ENCODE data around the gene NEK6.

The NEK6 gene

DNA sequence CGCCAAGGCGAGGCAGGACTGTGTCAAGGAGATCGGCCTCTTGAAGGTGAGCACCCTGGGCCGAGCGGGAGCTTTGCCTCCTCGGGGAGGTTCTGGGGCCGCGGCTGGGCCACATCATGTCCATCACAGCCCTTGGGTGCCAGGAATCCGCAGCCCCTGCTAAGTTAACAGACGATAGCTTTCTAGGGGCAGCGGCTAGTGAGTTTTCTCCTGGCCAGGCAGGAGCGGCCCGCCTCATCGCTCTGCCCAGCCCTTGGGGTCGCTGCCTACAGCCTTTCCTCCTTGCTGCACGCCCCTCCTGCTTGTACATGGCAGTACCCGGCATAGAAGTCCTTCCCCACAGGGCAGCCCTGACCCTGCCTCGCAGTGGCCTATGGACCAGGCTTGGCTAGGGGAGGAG lies 56.2 kb downstream of the NEK6 start:
- in situ Hi-C loops (cut with MboI; ENCODE audit: low sequenced_read_pairs): no loop called here

DNA sequence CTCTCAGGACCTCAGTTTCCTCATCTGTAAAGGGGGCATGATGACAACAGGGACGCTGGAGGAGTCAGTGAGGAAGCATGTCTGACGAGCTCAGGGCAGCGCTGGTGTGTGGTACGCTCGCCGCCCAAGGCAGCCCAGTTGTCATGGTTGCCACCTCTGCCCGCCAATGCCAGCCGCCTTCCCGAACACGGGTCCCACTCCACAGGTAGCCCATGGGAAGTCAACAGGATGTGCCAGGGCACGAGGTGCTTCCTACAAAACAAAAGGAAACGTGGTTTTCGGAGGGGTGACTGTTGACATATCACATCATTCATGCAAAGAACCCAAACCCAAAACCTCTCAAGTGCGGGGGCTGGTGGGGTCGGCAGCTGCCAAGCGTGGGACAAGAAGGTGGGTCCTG lies 58.1 kb downstream of the NEK6 start:
- in situ Hi-C loops (cut with MboI; ENCODE audit: low sequenced_read_pairs): no loop called here

DNA sequence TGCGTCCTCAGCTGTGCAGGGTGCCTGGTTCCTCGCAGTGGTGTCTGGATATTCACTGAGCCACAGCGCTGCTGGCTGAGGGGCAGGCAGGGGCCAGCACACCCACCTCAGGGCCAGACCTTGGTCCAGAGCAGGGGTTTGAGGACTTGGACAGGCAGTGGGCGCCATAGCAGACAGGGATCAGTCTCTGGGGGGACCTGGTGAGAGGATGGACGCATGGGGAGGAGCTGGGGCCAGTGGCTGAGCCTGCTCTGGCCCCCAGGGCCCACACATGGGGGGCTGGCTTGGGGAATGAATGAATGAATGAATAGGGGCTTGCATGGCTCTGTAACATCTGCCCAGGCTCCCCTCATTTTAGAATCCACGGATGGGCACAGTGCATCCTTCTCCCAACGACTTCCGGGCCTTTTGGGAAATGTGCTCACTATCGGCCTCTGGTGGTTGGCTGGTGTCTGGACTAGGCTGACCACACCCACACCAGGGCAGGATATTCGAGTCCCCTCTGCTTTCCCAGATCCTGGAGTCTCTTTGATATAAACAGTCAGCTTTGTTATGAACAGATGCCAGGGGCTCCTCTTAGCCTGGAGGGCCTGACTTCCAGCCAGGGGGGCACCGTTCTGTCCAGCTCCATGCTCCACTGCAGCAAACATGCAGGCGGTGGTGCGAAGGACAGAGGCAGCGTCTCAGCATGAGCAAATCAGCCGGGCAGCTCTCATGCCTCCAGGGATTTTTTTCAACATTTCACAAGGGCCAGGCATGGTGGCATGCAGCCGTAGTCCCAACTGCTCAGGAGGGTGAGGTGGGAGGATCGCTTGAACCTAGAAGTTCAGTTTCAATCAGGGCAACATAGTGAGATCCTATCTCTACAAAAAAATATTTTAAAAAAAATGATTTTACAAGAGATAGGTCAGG lies 62.6 kb downstream of the NEK6 start:
- in situ Hi-C loops (cut with MboI; ENCODE audit: low sequenced_read_pairs): no loop called here

DNA sequence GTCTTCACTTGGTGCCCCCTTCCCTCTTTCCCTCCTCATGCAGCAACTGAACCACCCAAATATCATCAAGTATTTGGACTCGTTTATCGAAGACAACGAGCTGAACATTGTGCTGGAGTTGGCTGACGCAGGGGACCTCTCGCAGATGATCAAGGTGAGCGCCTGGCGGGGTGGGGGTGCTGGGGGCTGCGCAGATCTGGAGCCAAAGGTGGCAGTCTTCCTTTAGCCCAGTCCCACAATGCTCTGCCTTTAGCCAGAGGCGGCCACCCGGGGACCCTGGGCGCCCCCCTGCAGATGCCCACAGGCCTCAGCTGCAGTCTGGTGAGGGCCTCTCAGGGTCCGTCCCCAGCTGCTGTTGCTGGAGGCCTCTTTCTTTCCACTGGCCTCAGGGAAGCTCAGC lies 63.7 kb downstream of the NEK6 start:
- in situ Hi-C loops (cut with MboI; ENCODE audit: low sequenced_read_pairs): no loop called here

DNA sequence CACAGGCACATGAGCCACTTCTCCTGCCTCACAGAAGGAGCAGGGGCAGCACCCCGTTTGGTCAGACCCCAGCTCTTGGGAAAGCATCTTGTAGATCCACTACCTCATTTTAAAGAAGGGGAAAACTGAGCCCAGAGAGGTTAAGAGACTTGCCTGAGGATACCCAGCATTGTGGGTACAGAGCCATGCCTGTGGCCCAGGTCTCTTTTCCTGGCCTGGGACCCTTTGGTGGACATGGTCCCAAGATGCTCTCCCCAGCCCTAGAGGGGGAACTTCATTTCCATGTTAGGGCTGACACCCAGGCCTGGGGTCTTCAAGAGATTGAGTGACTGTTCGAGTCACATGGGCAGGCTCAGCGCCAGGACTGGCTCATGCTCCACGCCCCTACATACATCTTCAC lies 64.2 kb downstream of the NEK6 start:
- in situ Hi-C loops (cut with MboI; ENCODE audit: low sequenced_read_pairs): no loop called here

DNA sequence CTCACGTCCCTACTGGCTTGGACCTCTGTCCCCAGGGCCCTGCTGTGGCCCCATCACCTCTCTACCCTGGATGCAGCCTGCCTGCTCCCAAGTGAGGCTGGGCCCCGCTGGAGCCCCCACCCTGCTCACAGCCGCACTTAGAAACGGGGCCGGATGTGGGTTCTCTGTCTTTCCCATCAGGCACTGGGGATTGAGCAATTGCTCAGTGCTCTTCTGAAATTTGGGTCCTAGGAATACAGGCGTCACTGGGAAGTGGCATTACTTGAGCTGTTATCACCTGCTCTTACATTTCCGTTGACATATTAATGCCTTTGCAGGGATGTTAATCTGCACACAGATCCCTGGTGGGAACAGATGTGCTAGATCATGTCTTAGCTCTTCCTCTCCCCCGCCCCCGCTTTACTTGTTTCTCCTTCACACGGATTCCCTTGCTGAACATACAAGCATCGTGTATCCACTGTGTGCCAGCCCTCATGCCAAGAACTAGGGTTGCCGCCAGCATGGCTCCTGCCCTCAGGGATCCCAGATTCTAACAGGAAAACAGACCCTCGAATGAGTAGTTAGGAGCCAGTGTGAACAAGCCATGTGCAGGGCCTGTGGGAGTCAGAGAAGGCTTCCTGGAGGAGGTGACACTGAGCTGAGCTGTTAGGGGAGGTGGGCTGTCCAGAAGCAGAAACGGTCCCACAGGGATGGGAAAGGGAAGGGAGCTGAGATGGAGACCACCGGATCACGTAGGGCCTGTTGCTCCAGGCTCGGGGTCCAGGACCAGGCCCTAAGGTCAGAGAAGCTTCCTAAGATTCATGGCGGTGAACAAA lies 65.1 kb downstream of the NEK6 start:
- in situ Hi-C loops (cut with MboI; ENCODE audit: low sequenced_read_pairs): no loop called here

DNA sequence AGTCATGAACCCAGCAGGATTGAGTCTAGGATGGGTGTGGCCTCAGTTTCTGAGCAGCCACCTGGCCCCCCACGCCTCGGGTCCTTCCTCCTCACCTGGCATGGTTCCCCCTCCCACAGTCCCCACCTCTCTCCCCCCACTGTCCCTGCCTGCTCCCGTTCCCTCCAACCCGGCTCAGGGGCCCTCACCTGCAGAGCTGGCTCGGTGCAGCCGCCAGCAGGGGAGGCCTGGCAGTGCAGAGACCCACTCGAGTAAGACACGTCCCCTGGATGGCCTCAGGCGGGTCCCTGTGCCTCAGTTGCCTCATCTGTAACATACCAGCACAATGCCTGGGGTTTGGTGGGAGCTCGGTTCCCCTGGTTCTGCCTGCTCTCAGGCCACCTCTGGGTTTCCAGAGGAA lies 66.2 kb downstream of the NEK6 start:
- in situ Hi-C loops (cut with MboI; ENCODE audit: low sequenced_read_pairs): no loop called here

DNA sequence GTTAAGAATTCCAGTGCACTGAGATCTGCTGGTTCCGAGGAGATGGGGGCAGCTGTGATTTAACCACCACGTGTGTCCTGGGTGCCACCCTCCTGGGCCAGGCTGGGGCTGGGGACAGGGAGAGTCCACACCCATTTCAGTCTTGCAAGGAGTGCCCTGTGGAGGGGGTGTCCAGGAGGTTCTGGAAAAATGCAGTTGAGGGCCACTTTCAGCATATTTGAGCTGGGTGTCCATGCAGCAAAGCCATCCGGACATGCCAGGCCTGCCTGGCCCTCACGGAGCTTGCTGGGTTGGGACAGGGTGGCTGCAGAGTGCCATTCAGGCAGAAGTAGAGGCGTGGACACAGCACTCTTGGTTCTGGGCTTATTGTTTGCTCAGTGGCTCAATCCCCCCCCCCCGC lies 68.1 kb downstream of the NEK6 start:
- in situ Hi-C loops (cut with MboI; ENCODE audit: low sequenced_read_pairs): no loop called here

DNA sequence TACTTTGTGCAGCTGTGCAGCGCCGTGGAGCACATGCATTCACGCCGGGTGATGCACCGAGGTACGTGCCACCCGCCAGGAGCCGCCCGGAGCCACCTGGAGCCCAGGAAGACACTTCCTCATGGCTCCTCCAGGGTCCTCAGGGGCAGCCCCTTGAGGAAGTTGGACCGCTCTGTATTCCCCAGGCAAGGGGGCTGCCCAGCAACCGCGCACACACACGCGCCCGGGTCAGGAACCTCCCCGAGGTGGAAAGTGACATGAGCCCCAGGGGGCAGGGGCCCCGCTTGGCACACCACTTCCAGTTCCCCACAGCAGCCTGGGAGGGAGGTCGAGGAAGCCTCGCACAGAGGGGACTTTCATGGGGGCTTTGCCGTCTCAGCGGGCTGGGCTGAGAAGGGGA lies 68.6 kb downstream of the NEK6 start:
- in situ Hi-C loops (cut with MboI; ENCODE audit: low sequenced_read_pairs): no loop called here

DNA sequence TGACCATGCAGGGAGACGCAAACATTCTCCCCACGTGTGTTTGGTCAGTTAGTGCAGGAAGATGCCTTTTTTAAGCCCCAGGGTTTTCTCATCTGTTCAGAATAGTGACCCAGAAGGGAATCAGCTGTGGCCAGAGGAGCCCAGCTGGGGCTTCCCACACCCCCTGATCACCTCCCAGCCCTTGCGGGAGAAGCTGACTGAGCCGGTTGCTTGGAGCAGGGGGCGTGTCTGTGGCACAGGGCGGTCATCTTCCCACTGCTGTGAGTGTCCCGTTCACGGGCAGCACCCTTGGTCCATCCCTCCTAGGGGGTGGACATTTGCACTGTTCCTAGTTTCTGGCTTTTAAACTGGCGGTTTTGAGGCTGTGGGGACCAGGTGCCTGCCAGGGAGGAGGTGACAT lies 69.7 kb downstream of the NEK6 start:
- in situ Hi-C loops (cut with MboI; ENCODE audit: low sequenced_read_pairs): no loop called here

DNA sequence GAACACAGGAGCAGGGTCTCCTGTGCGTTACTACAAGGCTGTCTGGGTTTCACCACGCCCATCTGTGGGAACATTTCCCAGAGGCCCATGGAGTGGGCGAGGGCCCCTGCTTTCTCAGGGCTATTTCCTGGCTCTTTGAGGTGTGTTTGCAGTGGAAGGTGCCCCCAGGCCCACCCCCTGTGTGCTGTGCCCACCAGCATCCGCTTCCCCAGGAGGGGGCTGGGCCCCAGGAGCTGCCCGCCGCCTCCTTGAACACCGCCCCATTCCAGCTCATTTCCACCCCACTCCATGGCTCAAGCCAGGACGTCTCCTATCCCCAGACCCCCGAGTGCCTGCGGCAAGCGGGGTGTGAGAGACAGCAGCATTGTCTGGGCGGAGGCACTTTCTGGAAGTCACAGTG lies 70.5 kb downstream of the NEK6 start:
- in situ Hi-C loops (cut with MboI; ENCODE audit: low sequenced_read_pairs): no loop called here

DNA sequence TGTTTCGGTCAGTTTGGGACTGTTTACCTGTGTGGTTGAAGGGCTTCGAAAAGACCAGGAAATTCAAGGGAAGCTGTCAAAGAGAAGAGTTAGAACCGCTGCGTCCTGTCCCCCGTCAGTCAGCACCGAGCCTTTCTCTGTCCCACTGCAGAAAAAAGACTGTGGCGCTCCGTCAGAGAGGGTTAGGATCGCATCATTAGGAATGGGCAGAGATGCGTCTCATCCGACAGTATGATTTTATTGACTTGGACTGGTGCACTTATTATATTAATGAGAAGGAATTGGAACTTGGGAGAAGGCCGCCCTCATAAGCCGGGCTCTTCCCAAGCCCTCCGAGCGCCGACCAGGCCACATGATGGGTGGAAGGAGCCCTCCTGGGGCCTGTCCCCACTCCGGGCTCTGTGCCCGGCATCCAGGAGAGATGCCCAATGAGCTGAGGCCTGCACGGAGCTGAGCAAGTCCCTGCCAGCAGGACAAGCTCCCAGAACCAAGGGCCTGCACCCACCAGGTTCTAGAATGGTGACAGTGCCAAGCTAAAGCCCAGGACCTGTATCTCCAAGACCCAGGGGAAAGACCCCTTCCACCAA lies 71.5 kb downstream of the NEK6 start:
- in situ Hi-C loops (cut with MboI; ENCODE audit: low sequenced_read_pairs): no loop called here

DNA sequence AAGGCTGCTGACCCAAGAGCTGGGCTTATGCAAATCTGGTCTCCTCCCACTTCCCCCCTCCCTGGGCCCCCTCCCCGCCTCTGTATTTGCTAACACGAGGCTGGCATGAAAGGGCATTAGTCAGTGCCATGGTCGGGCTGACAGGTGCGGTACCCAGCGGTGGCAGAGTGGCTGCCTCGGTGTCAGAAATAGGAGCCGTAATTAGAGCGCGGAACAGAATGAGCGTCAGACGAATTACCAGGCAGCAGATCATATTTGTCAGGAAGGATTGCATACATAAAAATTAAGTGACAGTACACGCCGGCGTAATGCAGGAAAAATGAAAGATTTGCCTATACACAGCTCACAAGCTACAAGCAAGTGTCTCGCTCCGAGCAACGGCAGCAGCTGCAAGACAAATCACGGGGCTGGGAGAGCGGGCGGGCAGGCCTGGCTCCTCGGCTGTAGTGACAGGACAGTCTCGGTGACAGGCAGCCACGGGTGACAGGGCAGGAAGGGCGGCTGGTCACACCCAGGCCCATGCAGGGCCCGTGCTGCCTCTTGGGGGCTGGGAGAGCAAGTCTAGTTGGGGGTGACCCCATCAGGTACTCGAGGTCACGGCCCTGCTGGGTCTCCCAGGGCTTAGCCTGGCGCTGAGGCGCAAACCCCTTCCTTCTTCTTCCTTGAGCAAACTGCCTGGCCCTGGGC lies 72.4 kb downstream of the NEK6 start:
- in situ Hi-C loops (cut with MboI; ENCODE audit: low sequenced_read_pairs): no loop called here

DNA sequence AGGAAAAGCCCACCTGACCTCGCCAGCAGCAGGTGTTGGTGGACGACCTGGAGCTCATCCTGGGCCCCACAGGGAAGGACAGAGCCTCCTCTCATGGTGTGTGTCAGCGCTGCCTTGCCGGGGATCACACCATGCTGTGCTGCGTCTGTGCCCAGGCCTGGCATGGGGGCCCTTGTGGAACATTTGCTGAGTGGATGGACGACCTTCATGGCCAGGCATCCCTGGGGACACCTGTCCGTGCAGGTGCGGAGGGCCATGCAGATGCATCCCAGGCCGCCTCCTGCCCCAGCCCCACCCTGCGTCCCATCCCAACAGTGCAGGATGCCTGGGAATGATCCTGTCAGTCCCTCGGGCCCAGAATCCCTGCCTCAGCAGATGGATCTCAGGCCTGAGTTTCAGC lies 73.8 kb downstream of the NEK6 start:
- in situ Hi-C loops (cut with MboI; ENCODE audit: low sequenced_read_pairs): no loop called here

DNA sequence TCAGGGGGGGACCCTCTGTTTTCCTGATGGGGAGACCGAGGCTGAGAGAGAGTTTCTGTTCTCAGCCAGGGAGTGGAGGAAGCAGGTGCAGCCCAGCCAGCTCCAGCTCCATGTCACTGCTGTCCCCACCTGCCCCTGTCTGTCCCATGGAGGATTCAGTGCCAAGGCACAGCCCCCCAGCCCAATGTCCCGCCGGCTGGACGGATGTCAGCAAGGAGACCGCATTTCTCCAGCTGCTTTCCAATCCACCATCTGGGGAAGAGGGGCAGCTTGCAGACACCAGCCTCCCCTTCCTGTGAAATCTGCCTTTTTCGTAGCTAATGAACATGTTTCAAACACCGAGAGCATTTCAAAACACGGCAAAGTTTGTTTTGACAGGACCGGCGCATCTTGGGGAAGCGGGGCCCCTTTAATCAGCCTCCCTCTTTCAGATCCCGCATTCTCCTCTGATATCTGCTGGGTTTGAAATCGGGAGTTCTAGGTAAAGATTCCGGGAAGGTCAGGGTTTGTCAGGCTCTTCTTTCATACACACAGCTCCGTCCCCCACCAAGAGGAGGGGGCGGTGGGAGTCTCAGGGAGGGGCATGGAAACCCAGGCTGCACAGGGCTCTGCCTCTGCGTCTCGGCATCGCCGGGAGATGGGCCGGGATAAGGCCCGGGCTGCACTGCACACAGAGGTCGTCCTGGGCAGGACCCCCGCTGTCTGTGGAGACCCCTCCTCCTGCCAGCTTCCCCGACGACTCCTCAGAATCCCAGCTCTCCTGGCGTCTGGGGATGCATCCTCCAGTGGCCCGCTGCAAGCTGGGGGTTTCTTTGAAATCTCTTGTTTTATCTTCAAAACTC lies 74.8 kb downstream of the NEK6 start:
- in situ Hi-C loops (cut with MboI; ENCODE audit: low sequenced_read_pairs): no loop called here

DNA sequence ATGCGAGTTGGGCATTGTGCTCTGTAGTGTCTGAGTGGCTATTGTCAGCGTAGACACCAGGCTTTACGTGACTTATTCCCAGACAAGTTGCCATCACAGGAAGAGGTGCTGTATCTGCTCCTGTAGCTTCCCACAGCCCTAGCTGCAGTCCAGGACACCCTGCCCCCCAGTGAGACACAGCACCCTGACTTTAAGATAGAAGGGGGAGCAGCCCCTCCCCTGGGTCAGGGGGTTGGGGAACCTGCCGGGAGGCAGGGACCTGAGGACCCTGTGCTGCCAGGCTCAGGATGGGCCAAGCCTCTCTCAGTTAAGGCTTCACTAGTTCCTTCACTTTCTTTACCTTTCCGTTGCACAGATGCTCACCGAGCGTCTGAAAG lies 75.4 kb downstream of the NEK6 start:
- in situ Hi-C loops (cut with MboI; ENCODE audit: low sequenced_read_pairs): no loop called here

DNA sequence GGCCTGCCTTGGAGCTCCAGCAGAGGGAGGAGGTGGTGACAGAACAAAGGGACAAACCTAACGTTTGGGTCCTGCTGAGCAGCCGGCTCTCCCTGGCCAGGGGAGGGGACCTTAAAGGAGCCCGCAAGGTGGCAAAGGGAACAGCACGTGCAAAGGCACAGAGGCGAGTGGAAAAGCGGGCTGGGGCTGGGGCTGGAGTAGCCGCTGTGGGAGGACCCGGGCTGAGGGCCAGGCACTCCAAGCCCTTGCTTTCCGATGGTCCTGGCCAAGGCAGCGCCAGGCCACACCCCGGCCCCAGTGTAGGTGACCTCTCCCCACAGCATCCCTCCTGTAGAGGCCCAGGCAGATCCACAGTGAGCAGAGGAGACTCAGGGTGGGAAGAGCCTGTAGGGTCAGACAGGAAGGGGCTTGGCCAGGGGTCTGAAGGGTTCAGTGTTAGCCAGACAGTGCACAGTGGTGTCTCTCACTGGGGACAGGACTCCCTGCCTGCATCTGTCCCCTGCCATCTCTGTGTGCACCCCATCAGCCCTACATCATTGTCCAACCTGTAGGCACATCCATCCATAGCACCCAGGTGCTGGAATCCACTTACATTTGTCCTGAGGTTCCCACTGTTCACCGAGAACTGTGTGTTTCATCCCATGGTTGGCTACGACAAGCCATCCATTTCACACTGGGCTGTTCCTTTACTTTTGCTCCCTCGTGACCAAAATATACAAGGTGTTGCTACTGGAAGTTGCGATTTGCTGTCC lies 77.0 kb downstream of the NEK6 start:
- in situ Hi-C loops (cut with MboI; ENCODE audit: low sequenced_read_pairs): no loop called here

DNA sequence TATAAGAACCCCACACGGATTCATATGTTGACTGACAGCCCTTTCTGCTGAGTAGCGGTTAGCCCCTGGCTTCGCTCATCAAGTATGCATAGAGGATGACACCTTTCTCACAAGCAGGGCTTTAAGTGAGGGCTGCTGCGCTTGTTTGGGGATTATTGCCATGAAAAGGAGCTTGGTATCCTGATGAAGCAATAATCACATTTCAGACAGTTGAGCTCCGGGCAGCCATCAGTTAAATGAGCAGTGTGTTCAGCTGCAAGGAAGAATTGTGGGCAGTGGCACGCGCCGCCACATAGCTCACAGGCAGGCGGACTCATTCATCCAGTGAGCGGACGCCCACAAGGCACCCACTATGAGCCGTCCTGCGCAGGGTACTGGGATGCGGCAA lies 77.6 kb downstream of the NEK6 start:
- in situ Hi-C loops (cut with MboI; ENCODE audit: low sequenced_read_pairs): no loop called here

DNA sequence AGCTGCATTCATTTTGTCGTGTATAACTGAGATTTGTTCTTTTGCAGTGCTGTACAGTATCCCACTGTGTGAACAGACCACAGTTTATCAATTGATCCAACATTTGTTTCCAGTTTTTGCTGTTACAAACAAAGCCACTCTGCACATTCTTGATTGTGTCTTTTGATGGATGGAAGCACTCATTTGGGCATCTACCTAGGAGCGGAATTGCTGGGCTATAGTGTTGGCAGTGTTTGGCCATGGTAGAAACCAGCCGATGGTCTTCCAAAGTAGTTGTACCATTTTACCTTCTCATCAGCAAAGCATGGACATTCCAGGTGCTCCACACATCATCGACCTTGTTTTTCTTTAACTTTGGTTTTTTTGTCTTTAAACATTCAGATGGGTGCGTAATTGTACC lies 79.8 kb downstream of the NEK6 start:
- in situ Hi-C loops (cut with MboI; ENCODE audit: low sequenced_read_pairs): no loop called here
